ENCODE data around the gene ADAMTS7.
A peak's percentile ranks its signal among the peaks of the same experiment; 100 is the strongest.
"Not testable (repeated sequence)": the region's sequence is repeated elsewhere in the genome, so short reads cannot be mapped to it uniquely, and the experiment has no call there.

The ADAMTS7 gene

DNA sequence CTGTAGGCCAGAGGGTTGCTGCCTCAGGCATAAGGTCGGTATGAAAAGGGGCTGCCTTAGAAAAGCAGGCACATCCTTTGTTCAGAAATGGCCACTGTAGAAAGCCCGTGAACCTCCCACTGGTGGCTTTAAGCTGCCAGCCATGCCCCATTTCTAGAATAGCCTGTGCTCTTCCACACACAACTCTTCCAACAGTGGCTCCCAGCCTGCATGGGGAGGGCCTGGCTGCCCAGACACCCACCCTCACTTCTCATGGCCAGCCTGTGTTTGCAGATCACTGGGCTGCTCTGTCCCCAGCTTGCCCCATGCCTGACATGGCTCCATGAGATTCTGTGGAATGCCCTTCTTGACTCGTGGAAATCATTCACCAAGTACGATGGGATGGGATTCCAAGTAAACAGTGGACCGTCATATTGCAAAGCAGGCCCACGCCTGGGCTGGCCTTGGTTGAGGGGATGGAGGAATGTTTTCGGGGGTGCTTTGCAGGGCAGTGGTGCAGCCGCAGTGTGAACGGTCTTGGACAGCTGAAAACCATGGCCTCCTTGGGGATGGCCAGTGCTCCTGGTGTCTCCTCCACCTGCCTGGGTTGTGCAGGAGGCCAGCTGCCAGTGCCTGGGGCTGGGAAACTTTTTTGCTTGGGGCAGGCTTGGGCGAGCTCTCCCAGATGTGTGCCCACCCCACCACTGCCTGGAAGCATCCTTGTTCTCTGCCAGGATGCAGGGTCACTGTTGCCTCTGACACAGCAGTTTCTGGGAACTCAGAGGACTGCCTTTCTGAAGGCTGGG lies 57.3 kb downstream of the ADAMTS7 start:
- not testable (repeated sequence) for DNase-seq (ENCODE audit: low spot score)

DNA sequence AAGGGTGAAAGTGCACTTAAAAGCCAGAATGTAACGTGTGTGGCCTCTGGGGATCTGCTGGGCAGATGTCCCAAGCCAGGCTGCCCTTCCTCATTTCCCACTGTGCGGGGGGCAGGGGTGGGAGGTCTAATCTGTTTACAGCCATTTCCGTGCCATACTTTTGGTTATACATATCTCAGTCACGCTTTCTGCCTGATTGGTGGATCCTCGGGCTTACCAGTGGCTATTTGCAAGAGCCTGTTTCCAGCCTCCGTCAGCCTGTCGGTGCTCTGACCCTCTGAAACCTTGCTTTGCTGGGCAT lies 58.0 kb downstream of the ADAMTS7 start:
- DNase-seq (ENCODE audit: low spot score) = not testable (repeated sequence)

DNA sequence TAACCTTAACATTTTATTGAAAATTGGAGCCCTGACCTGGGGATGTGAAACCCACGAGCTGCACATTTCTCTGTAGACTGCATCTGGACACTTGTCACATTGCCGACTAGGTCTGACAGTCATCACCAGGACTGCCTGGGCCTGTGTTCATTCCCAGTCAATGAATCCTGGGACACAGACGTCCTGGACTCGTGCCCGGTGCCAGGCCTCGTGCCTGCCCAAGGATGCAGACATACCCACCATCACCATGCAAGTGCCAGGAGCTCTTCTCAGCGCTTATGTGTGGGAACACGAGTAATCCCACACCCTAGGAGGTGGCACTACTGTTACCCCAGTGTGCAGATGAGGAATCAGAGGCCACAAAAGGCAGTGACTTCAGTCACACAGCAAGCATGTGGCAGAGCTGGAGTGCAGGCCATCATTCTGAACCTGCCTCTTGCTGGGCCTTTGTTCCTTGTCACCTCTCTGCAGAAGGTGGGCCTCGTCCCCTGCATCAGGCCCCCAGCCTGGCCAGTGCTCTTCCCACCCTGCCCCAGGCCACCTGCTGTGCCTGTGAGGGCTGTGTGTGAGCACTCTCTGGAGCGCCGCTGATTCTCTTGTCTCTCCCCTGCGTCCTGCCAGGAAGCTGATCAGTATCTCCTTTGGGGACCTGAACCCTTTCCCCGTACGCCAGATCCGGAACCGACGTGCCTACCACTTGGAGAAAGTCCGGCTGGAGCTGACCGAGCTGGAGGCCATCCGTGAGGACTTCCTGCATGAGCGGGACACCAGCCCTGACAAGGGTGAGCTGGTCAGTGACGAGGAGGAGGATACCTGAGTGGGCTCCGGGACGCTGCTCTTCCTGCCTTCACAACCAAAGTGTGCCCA lies 58.5 kb downstream of the ADAMTS7 start:
- DNase-seq (ENCODE audit: low spot score) = no peak

DNA sequence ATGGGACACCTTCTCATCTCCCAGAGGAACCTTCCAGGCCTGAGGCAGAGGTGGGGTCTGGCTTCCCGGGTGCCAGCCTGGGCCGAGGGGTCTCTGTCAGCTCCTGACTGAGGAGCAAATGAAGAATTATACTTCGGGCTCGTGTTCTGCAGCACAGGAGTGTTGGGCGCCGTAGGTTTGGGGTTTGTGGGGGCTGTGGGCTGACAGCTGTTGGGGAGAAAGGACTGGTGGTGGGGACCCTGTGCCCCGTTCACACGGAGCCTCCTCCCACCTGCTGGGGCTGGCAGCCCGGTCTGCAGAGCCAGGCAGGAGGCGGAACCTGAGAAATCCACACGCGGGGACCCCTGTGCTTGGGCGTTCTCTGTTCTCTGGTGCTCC lies 59.7 kb downstream of the ADAMTS7 start:
- DNase-seq (ENCODE audit: low spot score) = no peak

DNA sequence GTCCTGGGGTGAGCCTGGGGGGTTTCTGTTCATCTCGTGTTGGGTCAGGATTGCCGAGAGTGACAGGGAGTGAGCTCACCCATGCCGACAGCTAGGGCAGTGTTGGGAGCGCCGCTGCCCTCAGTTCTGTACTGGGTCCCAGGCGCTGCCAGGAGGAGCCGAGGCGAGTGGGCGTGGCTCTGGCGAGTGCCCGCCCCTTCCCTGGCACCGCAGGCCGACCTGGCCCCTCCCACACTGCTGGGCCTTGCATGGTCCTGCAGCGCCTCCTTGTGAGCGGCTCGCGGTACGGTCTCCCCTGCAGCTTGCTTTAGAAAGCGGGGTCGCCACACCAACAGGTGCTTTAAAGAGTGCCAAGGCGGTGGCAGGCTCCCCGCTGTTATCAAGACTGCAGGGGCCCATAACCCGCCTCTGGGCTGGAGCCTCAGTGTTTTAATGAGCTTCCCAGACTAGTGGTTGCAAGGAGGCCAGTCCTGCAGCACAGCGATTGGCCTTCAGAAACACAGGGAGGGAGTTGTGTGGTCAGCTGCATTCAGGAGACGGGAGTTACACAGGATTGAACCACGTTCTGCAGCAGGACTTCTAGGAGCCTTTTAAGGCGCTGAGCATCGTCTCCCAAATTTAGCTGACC lies 60.2 kb downstream of the ADAMTS7 start:
- peak; percentile 93 for DNase-seq (ENCODE audit: low spot score)

DNA sequence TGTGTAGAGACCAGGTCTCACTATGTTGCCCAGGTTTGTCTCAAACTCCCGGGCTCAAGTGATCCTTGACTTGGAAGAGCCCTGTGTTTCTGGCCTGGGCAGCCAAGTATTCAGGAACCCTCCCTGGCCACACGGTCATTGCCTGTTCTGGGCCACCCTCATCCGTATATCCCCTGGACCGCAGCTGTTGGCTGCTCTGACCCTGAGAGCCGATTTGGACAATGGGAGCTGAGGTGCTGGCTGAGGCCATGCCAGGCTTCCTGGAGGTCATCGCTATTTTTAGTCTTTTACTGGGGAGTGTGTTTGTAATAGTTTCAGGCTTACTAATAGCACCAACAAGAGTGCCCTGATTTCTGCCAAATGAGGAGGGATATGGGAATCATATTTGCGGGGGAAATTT lies 60.7 kb downstream of the ADAMTS7 start:
- DNase-seq (ENCODE audit: low spot score) = no peak

DNA sequence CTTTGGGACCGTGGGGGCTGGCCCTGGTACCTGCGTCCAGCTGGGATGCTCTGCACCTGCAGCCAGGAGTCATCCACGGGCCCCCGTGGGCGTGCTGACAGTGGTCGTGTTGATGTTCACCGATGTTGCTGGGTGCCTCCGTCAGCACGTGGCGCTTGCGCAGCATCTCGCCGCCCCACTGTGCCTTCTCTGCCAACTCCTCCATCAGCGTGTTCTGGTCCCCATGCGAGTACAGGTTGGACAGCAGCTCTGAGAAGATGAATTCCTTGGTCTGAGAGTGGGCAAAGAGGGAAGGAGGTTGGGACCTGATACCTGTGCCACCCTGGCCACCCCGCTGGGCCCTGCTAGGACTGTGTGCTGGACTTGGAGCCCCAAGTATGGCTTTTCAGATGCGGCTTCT lies 61.4 kb downstream of the ADAMTS7 start:
- DNase-seq (ENCODE audit: low spot score) = no peak

DNA sequence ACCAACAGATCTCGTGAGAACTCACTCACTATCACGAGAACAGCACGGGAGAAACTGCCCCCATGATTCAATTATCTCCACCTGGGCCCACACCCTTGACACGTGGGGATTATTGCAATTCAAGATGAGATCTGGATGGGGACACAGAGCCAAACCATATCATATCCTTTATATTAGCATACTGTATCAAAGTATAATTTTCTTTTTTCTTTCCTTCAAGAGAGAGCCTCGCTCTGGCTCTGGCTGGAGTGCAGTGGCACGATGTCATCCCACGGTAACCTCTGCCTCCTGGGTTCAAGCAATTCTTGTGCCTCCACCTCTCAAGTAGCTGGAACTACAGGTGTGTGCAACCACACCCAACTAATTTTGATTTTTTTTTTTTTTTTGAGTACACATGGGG lies 63.4 kb downstream of the ADAMTS7 start:
- DNase-seq (ENCODE audit: low spot score) = not testable (repeated sequence)

DNA sequence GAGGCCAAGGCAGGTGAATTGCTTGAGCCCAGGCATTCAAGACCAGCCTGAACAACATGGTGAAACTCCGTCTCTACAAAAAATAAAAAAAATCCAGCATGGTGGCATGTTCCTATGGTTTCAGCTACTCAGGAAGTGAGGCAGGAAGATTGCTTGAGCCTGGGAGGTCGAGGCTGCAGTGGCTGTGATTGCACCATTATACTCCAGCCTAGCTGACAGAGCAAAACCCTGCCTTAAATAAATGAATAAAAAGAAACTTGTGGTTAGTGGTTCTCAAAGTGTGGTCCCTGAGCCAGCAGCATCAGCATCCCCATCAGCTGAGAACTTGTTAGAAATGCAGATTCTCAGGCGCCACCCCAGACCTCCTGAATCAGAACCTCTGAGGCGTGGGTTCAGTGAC lies 69.6 kb downstream of the ADAMTS7 start:
- DNase-seq (ENCODE audit: low spot score) = not testable (repeated sequence)

DNA sequence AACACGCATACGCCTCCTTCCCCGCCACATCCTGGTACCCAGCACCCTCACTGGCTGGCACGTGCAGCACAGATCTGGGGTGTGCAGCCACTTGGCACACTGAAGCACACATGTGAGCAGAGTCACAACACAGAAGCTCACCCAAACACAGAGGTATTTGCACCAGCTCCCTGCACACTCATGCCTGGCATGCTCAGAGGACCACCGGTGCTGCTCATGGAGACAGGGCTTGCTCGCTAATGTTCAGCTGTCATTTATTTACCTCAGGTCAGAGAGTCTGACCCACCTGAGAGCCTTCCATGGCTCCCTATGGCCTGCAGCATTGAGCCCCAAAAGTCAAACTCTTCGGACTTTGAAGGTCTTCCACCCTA lies 70.4 kb downstream of the ADAMTS7 start:
- no peak for DNase-seq (ENCODE audit: low spot score)

DNA sequence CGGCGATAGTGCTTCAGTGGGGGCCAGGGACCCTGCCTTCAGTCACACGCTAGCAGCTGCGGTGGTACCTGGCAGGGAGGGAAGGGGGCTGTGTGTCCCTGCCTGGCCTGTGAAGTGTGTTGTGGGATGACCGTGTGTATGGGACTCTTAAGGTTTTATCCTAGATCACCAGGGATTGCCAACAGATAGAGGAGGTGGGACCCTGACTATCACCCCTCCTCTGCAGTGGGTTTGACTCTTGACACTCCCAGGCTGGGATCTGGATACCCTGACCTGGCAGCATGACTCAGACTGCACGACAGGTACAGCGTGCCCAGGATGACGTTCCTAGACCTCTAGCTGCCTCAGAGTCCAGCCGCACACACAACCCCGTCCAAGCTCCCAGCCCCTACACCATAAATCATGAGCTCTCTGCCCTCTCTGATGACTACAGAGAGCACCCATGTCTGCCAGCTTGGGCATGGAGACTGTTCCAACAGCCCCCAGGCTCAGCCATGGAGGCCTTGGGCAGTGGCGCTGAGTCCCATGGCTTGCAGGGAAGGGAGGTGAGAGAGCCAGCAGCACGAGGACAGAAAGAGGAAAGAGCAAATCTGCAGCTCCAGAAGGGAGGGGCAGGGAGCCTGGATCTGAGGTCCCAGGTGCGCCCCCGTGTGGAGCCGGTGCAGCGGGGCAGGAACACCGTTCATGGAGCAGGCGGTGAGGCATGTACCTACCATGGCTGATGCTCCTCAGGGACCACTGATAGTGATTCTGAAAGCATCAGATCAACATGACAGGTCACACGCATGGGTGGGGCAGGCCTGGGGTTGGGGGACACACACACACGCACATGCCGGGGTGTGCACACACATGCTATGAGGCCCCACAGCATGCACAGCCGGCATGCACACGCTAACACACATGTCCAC lies 71.0 kb downstream of the ADAMTS7 start:
- peak; percentile 24 for DNase-seq (ENCODE audit: low spot score)

DNA sequence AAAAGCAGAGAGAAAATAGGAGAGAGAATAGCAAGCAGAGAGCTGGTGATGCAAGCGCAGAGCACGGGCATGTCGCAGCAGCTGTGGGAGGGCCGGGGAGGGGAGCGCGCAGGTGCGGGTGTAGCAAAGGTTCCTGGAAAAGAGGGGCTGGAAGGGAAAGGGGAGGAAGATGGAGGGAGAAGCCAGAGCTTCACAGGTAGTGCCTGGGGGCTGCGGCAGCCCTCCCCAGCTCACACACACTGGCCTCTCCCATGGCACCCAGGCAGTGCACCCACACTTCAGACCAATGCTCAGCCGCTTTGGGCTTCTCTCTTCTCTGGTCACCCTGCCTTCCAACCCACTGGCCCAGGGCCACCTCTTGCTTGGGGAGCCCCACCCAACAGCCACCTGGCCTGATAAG lies 72.1 kb downstream of the ADAMTS7 start:
- DNase-seq (ENCODE audit: low spot score) = no peak

DNA sequence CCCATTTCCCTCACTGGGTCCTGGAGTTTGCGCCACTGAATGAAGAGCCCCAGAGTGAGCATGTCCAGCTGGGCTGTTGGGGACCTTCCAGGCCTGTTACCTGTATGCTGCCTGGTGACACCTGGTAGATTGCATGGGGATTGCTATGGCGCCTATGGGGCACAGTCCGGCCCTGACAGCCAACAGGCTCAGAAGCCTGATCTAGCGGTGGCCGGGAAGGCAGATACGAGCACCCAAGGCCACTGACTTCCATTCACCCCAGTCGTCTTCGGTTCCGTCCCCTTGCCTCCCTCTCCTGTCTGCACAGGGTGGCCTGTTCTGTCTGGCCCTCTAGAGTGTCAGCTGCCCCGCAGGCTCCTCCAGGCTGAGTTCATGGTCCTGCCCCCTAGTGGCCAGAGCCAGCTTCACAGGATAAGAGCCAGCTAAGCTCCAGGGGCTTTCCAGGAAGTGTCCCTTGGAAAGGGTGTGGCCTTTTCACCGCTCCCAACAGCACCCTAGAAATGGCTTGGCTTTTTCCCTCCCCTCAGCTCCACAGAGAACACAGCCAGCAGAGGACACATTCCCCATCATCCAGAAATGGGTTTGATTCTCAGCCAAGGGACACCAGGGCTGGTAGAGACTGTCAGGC lies 73.2 kb downstream of the ADAMTS7 start:
- peak; percentile 22 for DNase-seq (ENCODE audit: low spot score)

DNA sequence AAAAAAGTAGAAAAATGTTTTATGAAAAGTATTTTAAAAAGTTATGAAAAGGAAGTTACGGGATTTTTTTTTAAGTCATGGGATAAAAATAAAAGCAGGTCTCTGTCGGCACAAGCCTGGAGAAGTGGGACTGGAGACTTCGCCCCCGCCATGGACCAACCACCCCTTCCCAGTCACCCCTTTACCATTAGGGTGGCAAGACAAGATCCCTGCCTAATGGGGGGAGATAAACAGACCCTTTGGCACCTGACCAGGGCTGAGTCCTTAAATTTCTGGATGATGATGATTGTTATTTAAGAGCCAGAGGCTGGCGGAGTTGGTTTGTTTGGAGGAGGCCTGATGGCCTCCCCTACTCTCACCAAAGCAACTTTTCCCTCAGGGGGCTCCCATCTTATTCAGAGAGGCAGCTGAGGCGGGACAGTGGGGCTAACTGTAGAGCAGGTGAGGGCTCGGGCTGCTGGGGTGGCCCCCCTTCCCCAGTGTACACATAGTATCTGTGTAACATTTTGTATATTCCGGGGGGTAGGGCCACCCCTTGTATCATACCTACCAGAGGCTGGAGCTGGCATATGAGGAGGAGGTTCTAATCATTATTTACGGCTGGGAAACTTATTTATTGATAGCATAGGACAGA lies 74.0 kb downstream of the ADAMTS7 start:
- DNase-seq (ENCODE audit: low spot score) = no peak

DNA sequence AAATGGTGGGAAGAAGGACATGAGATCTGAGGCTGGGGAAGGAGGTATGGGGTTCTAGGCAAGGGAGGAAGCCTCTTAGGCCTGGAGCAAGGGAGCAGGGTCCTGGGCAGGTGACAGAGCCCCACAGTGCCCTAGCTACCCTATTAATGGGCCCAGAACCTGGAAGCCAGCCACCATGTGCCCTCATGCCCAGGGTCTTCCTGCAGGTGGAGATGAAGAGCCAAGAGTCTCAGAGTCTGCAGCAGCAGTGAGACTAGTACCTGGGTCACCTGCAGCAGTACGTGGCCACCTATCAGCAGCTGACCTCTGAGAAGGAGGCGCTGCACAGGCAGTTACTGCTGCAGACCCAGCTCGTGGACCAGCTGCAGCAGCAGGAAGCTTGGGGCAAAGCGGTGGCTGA lies 75.0 kb downstream of the ADAMTS7 start:
- not testable (repeated sequence) for DNase-seq (ENCODE audit: low spot score)

DNA sequence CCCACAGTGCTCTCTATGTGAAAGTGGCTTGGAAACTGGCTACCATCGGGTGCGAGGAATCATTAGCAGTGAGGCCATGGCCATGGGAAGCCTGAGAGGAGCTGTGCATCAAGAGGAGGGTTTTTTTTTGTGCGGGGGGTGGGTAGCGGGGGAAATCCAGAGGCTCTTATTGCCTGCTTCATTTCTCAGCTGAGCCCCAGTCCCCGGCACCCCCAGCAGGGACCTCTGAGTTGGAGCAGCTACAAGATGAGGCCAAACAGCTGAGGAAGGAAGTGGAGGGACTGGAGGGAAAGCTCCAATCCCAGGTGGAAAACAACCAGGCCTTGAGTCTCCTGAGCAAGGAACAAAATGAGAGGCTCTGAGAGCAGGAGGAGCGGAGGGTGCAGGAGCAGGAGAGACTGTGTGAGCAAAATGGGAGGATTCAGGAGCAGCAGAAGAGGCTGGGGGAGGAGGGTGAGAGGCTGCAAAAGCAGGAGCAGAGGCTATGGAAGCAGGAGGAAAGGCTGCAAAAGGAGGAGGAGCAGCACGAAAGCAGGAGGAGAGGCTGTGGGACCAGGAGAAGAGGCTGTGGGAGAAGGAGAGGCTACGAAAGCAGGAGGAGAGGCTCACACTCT lies 76.7 kb downstream of the ADAMTS7 start:
- no peak for DNase-seq (ENCODE audit: low spot score)

DNA sequence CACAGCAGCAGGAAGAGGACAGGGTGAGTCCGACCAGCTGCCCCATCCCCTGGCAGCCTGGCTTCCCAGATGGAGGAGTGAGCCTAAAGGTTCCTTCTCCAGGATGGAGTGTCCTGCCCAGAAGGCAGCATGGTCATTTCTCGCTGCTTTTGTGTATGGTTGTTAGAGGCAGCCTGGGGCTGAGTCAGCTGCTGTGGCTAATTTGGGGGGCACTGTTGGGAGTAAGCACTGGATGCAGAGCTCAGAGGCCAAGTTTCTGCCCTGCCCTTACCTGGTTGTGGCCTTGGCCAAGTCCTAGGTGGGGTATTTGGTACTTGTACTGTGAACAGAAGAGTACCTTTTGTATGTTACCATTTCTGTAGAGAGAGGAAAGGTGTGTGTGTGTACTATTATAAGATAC lies 78.6 kb downstream of the ADAMTS7 start:
- DNase-seq (ENCODE audit: low spot score) = no peak

DNA sequence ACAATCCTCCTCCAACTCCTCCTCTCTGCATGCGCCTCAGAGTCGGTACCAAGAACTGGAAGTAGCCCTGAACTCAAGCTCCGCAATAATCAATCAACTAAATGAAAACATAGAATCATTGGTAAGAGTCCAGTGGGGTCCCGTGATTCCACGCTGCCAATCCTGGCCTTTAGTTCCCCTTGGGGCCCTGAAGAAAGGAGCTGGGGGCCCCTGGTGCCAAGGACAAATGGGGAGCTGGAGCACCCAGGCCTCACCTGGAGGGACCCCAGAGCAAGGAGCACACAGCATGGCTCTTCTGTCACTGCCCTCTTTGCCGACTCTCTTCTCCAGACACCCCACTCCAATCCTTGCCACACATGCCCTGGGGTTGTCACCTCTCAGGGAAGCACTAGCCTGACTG lies 80.3 kb downstream of the ADAMTS7 start:
- DNase-seq (ENCODE audit: low spot score) = no peak

DNA sequence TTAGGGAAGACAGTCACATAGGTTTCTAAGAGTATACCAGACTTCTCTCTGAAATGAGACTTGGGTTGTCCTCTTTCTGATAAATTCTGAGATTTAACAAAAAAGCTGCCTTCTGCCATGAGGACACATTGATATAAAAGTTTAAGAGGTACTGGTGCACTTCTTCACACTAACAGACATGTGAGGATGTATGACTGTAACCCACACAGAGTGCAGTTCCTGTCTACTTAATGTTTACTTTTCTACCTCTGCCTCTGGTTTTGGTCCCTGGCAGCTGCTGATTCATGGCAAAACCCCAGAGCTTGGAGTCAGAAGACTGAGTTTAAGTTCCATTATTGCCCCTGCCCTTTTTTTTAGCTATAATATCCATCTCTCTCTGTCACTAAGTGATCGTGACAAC lies 82.8 kb downstream of the ADAMTS7 start:
- DNase-seq (ENCODE audit: low spot score) = not testable (repeated sequence)

DNA sequence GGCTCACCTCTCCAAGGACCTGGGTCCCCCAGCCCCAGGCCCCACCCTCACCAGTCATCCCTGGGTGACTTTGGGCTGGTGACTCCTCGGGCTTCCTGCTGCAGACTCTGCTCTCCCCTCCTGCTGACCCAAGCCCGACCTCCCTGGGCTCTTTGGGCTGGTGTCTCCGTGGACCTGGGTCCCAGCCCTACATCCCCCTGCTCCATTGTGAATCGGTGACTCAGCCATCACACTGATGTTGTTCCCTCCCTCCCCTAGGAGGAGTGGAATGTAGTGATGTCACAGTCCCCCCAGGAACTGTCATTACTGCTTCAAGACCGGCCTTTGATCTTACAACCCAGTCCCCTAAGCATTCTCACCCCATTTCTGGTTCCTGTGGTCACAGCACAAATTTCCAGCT lies 83.7 kb downstream of the ADAMTS7 start:
- DNase-seq (ENCODE audit: low spot score) = no peak
